GM19193 (cell line): Measurements from ENCODE around the gene MED12L.

Experiments used
- POLR2A ChIP-seq: IDR thresholded peaks from 4 replicates; pipeline ENCODE4 v1.6.1; 2011; ENCODE audit not compliant: insufficient read depth, insufficient read length; ENCODE audit errors: extremely low read depth

The MED12L gene

DNA sequence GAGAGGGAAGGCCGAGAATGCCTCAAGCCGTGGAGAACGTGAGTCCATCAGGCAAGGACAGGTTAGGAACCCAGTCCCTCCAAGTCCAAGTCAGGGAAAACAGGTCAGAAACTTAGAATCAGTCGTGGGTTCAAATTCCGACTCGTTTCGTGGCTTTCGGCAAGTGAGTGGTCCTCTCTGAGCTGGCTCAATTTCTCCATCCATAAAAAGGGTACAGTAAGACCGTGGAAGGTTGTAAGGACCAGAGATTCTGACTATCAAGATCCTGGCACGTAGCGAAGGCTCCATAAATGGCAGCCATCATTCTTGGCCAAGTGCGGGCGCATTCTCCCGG is 604 bp upstream of the MED12L start:
- no peak for TF ChIP-seq POLR2A

DNA sequence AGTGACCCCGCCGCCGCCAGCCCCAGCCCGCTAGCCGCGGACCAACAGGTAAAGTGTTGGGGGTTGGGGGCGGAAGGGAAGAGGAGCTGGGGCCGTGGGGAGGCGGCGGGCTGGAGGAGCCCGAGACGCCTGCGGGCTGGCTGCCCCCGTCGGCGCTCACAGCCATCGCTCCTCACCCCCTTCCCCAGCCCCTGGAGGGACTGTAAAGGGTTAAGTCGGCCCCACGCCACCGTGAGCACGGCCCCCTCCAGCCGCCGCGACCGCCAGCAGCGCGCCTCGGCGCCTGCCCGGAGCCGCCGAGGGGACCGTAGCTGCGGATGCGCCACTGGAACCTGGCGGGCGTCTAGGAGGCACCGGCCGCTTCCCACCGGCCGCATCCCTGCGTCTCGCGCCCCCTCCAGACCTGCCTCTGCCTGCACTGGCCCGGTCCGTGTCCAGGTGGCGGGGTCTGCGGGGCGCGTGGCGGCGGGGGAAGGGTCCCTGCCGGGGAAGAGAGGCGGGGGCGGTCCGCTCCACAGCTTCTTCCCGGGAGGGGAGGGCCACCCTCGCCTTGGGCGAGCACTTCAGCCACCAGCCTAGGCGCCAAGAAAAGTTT is 522 bp downstream of the MED12L start:
- no peak for TF ChIP-seq POLR2A

DNA sequence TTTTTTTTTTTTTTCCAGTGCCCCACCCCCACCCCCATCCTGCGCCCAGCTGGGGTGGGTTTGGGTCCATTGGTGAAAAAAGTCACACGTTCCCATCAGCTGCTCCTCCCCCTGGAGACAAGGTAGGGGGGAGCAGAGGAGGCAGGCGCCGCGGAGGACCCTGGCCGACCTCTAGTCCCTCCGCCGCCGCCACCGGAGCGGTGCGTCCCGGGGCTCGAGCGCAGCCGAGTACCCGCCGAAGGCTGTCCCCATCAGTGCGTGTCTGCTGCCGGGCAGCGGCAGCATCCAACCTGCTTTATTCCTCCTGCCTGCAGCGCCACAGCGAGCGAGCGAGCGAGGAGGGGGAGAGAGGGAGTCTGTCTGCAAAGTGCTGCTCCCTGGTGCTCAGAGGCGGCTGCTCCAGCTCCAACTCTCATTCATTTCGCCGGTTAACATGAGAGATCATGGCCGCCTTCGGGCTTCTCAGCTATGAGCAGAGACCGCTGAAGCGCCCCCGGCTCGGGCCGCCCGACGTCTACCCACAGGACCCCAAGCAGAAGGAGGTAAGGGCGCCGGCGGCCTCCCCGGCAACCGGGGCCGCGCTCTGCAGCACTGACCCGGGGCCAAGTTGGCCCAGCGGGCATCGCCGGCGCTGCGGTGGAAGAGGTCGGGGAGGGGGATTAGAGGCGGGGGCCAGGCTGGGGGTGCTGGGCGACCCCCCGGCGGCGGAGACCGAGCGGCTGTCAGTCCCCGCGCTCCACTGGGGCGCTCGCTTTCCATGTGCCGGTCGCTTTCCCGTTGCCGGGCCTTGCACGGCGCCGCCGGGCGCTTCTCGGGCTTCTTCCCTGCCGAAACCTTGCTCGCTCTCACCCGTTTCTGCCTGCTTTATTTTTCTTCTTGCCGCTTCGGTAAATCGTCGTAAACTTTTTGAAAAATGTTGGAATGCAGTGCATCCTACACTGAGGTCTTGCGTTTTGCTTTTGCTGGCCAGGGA is 1.3 kb downstream of the MED12L start:
- no peak for TF ChIP-seq POLR2A

- TF ChIP-seq POLR2A: no peak
Measured at GRCh38 chr3:151087648-151088047, 2.2 kb downstream of the MED12L start.

GRCh38 chr3:151091685-151092345 is 6.4 kb downstream of the MED12L start:
- no peak for TF ChIP-seq POLR2A

DNA sequence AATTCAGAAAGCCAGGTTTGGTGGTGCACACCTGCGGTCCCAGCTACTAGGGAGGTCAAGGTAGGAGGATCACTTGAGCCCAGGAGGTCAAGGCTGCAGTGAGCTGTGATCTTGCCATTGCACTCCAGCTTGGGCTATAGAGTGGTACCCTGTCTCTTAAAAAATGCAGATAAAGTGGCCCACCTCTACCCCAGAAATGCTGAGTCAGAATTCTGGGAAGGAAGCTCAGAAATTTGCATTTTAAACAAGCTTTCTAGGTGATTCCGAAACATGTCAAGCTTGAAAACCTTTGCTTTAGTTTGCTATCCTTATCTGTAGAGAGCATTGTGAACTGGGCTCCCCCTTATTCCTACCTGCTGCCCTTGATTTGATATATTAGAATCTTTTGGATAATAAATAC is 7.7 kb downstream of the MED12L start:
- TF ChIP-seq POLR2A: no peak

- no peak for TF ChIP-seq POLR2A
Measured at GRCh38 chr3:151093905-151094304, 8.4 kb downstream of the MED12L start.

- no peak for TF ChIP-seq POLR2A
Measured at GRCh38 chr3:151096716-151097115, 11.3 kb downstream of the MED12L start.

DNA sequence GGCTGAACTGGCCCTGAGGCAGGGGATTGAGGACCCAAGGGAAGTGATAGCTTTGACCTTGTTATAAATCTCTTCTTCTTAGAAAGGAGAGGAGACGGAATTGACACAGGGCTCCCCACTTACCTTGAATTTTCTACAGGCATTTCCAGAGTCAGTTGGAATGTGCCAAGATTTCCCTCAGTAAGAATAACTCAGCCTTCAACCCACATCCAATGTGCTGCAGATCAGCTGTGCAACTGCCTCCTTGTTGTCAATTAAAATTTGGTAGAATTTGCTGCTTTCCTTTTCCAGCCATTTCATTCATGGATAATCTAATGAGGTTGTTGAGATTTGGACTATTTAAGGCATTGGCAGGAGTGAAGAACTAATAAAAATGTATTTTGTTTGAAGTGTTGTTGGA is 14.6 kb downstream of the MED12L start:
- TF ChIP-seq POLR2A: no peak

- no peak for TF ChIP-seq POLR2A
Measured at GRCh38 chr3:151101270-151101969, 16.0 kb downstream of the MED12L start.

GRCh38 chr3:151106311-151106710 is 20.8 kb downstream of the MED12L start:
- no peak for TF ChIP-seq POLR2A

GRCh38 chr3:151107177-151107576 is 21.7 kb downstream of the MED12L start:
- TF ChIP-seq POLR2A: no peak

DNA sequence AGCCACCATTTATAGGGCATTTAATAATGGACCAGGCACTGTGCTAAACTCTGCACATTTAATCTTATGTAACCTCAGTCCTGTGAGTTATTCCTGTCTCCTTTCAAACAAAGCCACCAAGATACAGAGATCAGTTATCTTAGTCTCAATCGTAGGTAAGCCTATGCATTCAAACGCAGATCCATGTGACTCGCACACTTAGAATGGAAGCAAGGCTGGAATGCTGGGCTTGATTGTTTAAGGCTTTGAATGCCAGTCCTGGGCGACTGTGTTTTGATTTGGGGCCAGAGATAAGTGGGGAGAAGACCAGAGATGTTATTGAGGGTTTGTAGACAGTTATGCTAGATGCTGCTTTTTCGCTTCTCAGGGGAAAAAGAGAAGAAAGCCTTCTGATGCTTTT is 22.2 kb downstream of the MED12L start:
- no peak for TF ChIP-seq POLR2A

DNA sequence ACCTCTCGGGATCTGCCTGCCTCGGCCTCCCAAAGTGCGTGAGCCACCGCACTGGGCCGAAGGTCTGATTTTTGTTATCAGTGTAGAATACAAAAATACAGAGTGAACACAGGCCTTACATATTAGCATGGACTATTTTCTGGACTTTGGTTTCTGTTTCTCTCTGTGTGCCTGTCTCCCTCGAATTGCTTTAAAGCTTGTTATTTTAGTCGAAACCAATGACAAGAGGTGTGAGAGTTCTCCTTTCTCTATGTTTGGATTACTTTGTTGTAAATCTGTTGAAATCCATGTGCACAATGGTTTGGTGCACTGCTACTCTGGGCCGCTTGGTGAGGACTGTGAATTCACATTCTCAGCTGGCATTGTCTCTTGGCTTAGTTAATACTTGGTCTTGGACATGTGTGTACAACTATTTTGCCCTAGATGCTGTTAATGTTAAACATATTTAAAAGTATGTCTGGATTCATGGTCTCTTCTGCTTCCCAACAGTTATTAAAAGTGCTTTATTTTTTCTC is 23.9 kb downstream of the MED12L start:
- TF ChIP-seq POLR2A: no peak

DNA sequence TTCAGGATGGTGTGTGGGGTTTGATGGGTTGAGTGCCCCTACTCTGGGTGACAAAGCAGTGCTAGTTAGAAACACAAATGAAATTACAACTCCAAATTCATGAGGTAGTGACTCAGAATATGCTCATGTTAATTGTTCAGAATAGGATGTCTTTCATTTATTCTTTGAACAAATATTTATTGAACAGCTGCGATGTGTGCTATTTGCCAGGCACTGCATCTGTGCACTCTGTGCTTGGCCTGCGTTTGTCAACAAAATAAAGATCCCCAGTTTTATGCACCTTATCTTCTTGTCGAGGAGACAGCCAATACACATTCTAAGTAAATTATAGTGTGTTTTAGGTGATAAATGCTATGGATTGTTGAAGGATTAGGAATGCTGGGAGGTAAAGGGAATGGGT is 27.3 kb downstream of the MED12L start:
- no peak for TF ChIP-seq POLR2A
